GM12878 (cell line): ENCODE measurements around the gene CD9. TPM values are rescaled to one million over a fixed set of nuclear protein-coding genes. Genes with fewer than 3 reads are reported as not detected.

Experiments used
- ATAC-seq: fragments of 200-7000 bp; cut with Tn5 transposase; 3 replicates; pipeline ENCODE4 v1.9.1; 2020; ENCODE audit warnings: mild to moderate bottlenecking, moderate library complexity
- BruUV-seq: library from RNA; stranded (reverse); fragments of 400-500 nt; replicated peaks from 2 replicates; lab custom pipeline; 2021; lab: Mats Ljungman, UMichigan
- CTCF ChIA-PET: fragments of 300-600 bp; sonication (Branson Sonifier 250); formaldehyde crosslinking; extraction: SDS; loops from one replicate; lab custom pipeline; 2021; ENCODE audit warnings: inconsistent platforms; lab: Yijun Ruan, JAX
- POLR2A ChIA-PET: fragments of 350-600 bp; formaldehyde crosslinking; extraction: SDS; loops from one replicate; lab custom pipeline; 2021; ENCODE audit warnings: inconsistent platforms; lab: Charles Lee
- RAD21 ChIA-PET: fragments of 300-600 bp; sonication (Branson Sonifier 250); formaldehyde crosslinking; loops from one replicate; lab custom pipeline; 2023; ENCODE audit warnings: antibody characterized with exemption; ENCODE audit not compliant: unreplicated experiment; lab: Charles Lee
- SMC1A ChIA-PET: fragments of 300-600 bp; sonication (Branson Sonifier 250); formaldehyde crosslinking; loops from one replicate; lab custom pipeline; 2023; ENCODE audit not compliant: unreplicated experiment, uncharacterized antibody; lab: Charles Lee
- DNase-seq: peaks from one replicate; pipeline ENCODE4 v3.0.0-alpha.2; 2011; ENCODE audit warnings: low read depth, low spot score
- FAIRE-seq: peaks from 3 replicates; lab custom pipeline; 2011; peaks lifted over from hg19 to GRCh38; lab: Jason Lieb, UNC
- H2AFZ ChIP-seq: 2 replicates; pipeline ENCODE4 v1.6.0; 2011; ENCODE audit warnings: low read depth, low read length, control low read depth; ENCODE audit not compliant: control insufficient read depth
- H3K27ac ChIP-seq: 2 replicates; pipeline ENCODE4 v1.5.1; 2011; ENCODE audit warnings: control low read depth; ENCODE audit not compliant: control insufficient read depth, insufficient read depth
- H3K27me3 ChIP-seq, 2 experiments: replicated peaks in 1 of 2; 2 replicates each; pipeline versions ENCODE4 v1.6.0 to v1.6.1; 2011; ENCODE audit warnings: low read length in 1 of 2; ENCODE audit not compliant: control insufficient read depth in 2 of 2, insufficient read depth in 2 of 2
- H3K36me3 ChIP-seq, 2 experiments: 2 replicates each; pipeline ENCODE4 v1.5.1; 2011; ENCODE audit warnings: low read length in 1 of 2; ENCODE audit not compliant: control insufficient read depth in 2 of 2, insufficient read depth in 2 of 2
- H3K4me1 ChIP-seq: 2 replicates; pipeline ENCODE4 v1.6.1; 2011; ENCODE audit warnings: mild to moderate bottlenecking, low read length, moderate library complexity, mixed read lengths; ENCODE audit not compliant: control insufficient read depth, insufficient read depth
- H3K4me2 ChIP-seq: 2 replicates; pipeline ENCODE4 v1.6.0; 2011; ENCODE audit warnings: control low read depth; ENCODE audit not compliant: control insufficient read depth, insufficient read depth
- H3K4me3 ChIP-seq: fragments of 200-600 bp; sonication (generic); 2 replicates; pipeline ENCODE4 v1.5.1; 2016
- H3K79me2 ChIP-seq: 2 replicates; pipeline ENCODE4 v1.6.0; 2011; ENCODE audit warnings: low read length; ENCODE audit not compliant: control insufficient read depth, insufficient read depth
- H3K9ac ChIP-seq: 2 replicates; pipeline ENCODE4 v1.8.0; 2011; ENCODE audit warnings: low read length, control low read depth, mixed read lengths; ENCODE audit not compliant: control insufficient read depth, insufficient read depth
- H3K9me3 ChIP-seq: replicated peaks from 3 replicates; pipeline ENCODE4 v1.5.1; 2011; ENCODE audit warnings: mild to moderate bottlenecking, low read length; ENCODE audit not compliant: control insufficient read depth, insufficient read depth
- H4K20me1 ChIP-seq: 2 replicates; pipeline ENCODE4 v1.6.0; 2011; ENCODE audit not compliant: control insufficient read depth, insufficient read depth
- BCL3 ChIP-seq: IDR thresholded peaks from 2 replicates; pipeline ENCODE4 v1.6.1; 2011; ENCODE audit warnings: borderline replicate concordance, low read depth, mild to moderate bottlenecking, moderate library complexity, low read length; ENCODE audit not compliant: insufficient read depth, poor library complexity, severe bottlenecking
- BCLAF1 ChIP-seq: fragments of 450-650 bp; IDR thresholded peaks from 2 replicates; pipeline ENCODE4 v1.6.1; 2017; ENCODE audit warnings: antibody characterized with exemption, mild to moderate bottlenecking, moderate library complexity
- BMI1 ChIP-seq: fragments of 450-650 bp; IDR thresholded peaks from 2 replicates; pipeline ENCODE4 v1.6.1; 2016; ENCODE audit warnings: mild to moderate bottlenecking, moderate library complexity, borderline replicate concordance
- CREM ChIP-seq: IDR thresholded peaks from 2 replicates; pipeline ENCODE4 v1.6.1; 2014; ENCODE audit warnings: antibody characterized with exemption, low read depth
- FOS ChIP-seq: IDR thresholded peaks from 3 replicates; pipeline ENCODE4 v1.6.1; 2011; ENCODE audit warnings: borderline replicate concordance; ENCODE audit not compliant: insufficient read length; ENCODE audit errors: extremely low read depth
- IKZF2 ChIP-seq, 2 experiments: fragments of 450-650 bp; IDR thresholded peaks; 2 replicates each; pipeline ENCODE4 v1.6.1; 2017; ENCODE audit warnings: mild to moderate bottlenecking in 2 of 2, moderate library complexity in 2 of 2
- MXI1 ChIP-seq: fragments of 150-350 bp; IDR thresholded peaks from 2 replicates; pipeline ENCODE4 v1.6.1; 2011; ENCODE audit warnings: low read depth, mild to moderate bottlenecking, inconsistent platforms, low read length, improper control_type of control experiment
- NFYB ChIP-seq: IDR thresholded peaks from 2 replicates; pipeline ENCODE4 v1.6.1; 2011; ENCODE audit warnings: low read depth, mild to moderate bottlenecking, low read length, improper control_type of control experiment, moderate library complexity; ENCODE audit not compliant: insufficient read depth
- PRDM15 ChIP-seq: fragments of 450-650 bp; formaldehyde crosslinking; IDR thresholded peaks from 2 replicates; pipeline ENCODE4 v1.4.0; 2020; ENCODE audit warnings: mild to moderate bottlenecking, moderate library complexity
- RB1 ChIP-seq: fragments of 450-650 bp; formaldehyde crosslinking; IDR thresholded peaks from 2 replicates; pipeline ENCODE4 v1.6.1; 2017; ENCODE audit warnings: mild to moderate bottlenecking, borderline replicate concordance
- RBBP5 ChIP-seq: fragments of 200-600 bp; sonication (generic); conservative IDR thresholded peaks from 2 replicates; pipeline ENCODE4 v1.6.1; 2016
- WRNIP1 ChIP-seq: IDR thresholded peaks from 2 replicates; pipeline ENCODE4 v1.6.1; 2011; ENCODE audit warnings: low read depth, low read length, improper control_type of control experiment, borderline replicate concordance
- YBX1 ChIP-seq: fragments of 450-650 bp; IDR thresholded peaks from 2 replicates; pipeline ENCODE4 v1.6.1; 2016; ENCODE audit warnings: antibody characterized with exemption
- WGBS: methylation state at CpG from one replicate; pipeline ENCODE4 v1.1.6; 2016; ENCODE audit warnings: low lambda C conversion rate; ENCODE audit not compliant: insufficient replicate concordance, insufficient coverage; ENCODE audit errors: missing lambda C conversion rate; 5-methylcytosine and 5-hydroxymethylcytosine counted together
- in situ Hi-C: fragments of 300-500 bp; cut with MboI; formaldehyde crosslinking; loops from 9 replicates; pipeline ENCODE4 v1.14.3; 2018; ENCODE audit warnings: mixed read lengths
- intact Hi-C: fragments of 100-400 bp; cut with micrococcal nuclease; formaldehyde crosslinking; loops from one replicate; pipeline ENCODE4 v1.14.2; 2022; ENCODE audit not compliant: unreplicated experiment
- polyA plus RNA-seq, 11 experiments: library from polyadenylated mRNA; depleted of rRNA in 4 of 11; unstranded in 6 of 11; stranded (reverse) in 5 of 11; fragments of >200 nt; fragmentation: Nextera tagmentation in 4 of 11; fragmentation: Illumina TruSeq in 1 of 11; extraction: Ambion mirVana in 4 of 11; extraction: Trizol in 1 of 11; gene quantifications; 1 replicate in 1 of 11; 2 replicates in 10 of 11; pipeline versions ENCODE4 v1.2.1 to v1.2.3, GENCODE V29; 2011 to 2016; ENCODE audit warnings: inconsistent platforms in 2 of 11, missing spikeins in 2 of 11, low read depth in 1 of 11
- total RNA-seq, 4 experiments: library from RNA; depleted of rRNA in 3 of 4; stranded (reverse); fragments of >200 nt in 3 of 4; fragmentation: Illumina TruSeq in 1 of 4; extraction: Trizol in 1 of 4; gene quantifications; 2 replicates each; pipeline versions ENCODE4 v1.2.1 to v1.2.3, GENCODE V29; 2013 to 2021

The CD9 gene
- total and polyA plus RNA-seq, 10 of the 15 experiments (the other 5 are each of a cell fraction or from before 2014, with no cell fraction given): 4.8 to 29.9 (median 9.7) TPM

GRCh38 chr12:6264402-6265037 lies 64.3 kb downstream of the CD9 start:
- 76% methylated on average over 11 of the region's 11 CpGs for WGBS
- RAD21 ChIA-PET: no interaction called here
- TF ChIP-seq NFYB (no peak), FOS (no peak), BCL3 (no peak), RBBP5 (no peak), IKZF2 (IDR thresholded peaks at IDR 0.05) (no peak), RB1 (no peak), BMI1 (no peak), PRDM15 (CRISPR knock-in tag) (no peak), YBX1 (no peak), CREM (no peak), WRNIP1 (no peak), MXI1 (no peak), BCLAF1 (no peak)

More at GRCh38 chr12:6264402-6265037, 64.3 kb downstream of the CD9 start:
- H3K9ac ChIP-seq: no peak overlapping the region
- no peak overlapping the region for H3K4me2 ChIP-seq
- no peak for DNase-seq
- no peaks in the 10 kb centered on the region for H3K27me3 ChIP-seq
- ChIA-PET POLR2A (interaction anchor here (1.1 to 1.8 kb wide), 3 partner anchors 60 to 64 kb away, joined by 4 read pairs; partner anchors contain the start of gene CD9), CTCF (interaction anchor here (1.6 kb wide), 2 partner anchors 14 to 69 kb away, joined by 4 to 6 read pairs; no protein-coding TSS in a partner anchor), SMC1A (interaction anchor here (1.5 kb wide), 1 partner anchor 13 kb away, joined by 5 read pairs; no protein-coding TSS in a partner anchor)
- FAIRE-seq: no peak
- no peak overlapping the region for H3K27ac ChIP-seq
- no peaks in the 10 kb centered on the region for H4K20me1 ChIP-seq
- no peak overlapping the region for H2AFZ ChIP-seq
- no peaks in the 10 kb centered on the region for H3K36me3 ChIP-seq
- ATAC-seq: no peak
- peaks cover 4% of the 10 kb centered on the region for H3K4me1 ChIP-seq
- in situ Hi-C loops (no loop called here), intact Hi-C loops (loop anchor here (5.0 kb wide), 1 partner anchor 32 kb away; no protein-coding TSS in a partner anchor)
- BruUV-seq: no TSS peak
- no peak overlapping the region for H3K4me3 ChIP-seq
- H3K9me3 ChIP-seq: no peaks in the 10 kb centered on the region
- no peaks in the 10 kb centered on the region for H3K79me2 ChIP-seq
